Endodermal cell (in vitro differentiated cells): ENCODE data around the gene ADH6. TPM values are rescaled to one million over a fixed set of nuclear protein-coding genes. Genes with fewer than 3 reads are reported as not detected.

Experiments used
- DNase-seq: peaks from one replicate; pipeline ENCODE4 v3.0.0-alpha.2; 2017
- H3K27ac ChIP-seq: 2 replicates; pipeline ENCODE4 v1.5.1; 2013; ENCODE audit warnings: mild to moderate bottlenecking, low read depth, low read length, moderate library complexity
- H3K27me3 ChIP-seq: 2 replicates; pipeline ENCODE4 v1.6.1; 2013; ENCODE audit warnings: mild to moderate bottlenecking, low read length, moderate library complexity; ENCODE audit not compliant: insufficient read depth, control insufficient read depth, poor library complexity, severe bottlenecking
- H3K36me3 ChIP-seq: 2 replicates; pipeline ENCODE4 v1.7.0; 2013; ENCODE audit warnings: mild to moderate bottlenecking, low read length, moderate library complexity; ENCODE audit not compliant: control insufficient read depth, insufficient read depth
- H3K4me1 ChIP-seq: one replicate; pipeline ENCODE4 v1.7.0; 2013; ENCODE audit warnings: low read length; ENCODE audit not compliant: control insufficient read depth, insufficient read depth
- H3K4me3 ChIP-seq: 2 replicates; pipeline ENCODE4 v1.5.1; 2013; ENCODE audit warnings: mild to moderate bottlenecking, low read length, moderate library complexity
- H3K9ac ChIP-seq: 2 replicates; pipeline ENCODE4 v1.6.1; 2013; ENCODE audit warnings: mild to moderate bottlenecking, low read length, moderate library complexity; ENCODE audit not compliant: poor library complexity, severe bottlenecking; ENCODE audit errors: extremely low read depth
- H3K9me3 ChIP-seq: 2 replicates; pipeline ENCODE4 v1.6.1; 2013; ENCODE audit warnings: mild to moderate bottlenecking, low read length, moderate library complexity; ENCODE audit not compliant: control insufficient read depth
- H3K27ac Mint-ChIP-seq: 2 replicates; pipeline ENCODE4 v1.8.0; 2020; ENCODE audit warnings: mixed read lengths
- H3K27me3 Mint-ChIP-seq: 2 replicates; pipeline ENCODE4 v1.8.0; 2021; ENCODE audit warnings: mild to moderate bottlenecking, mixed read lengths; ENCODE audit not compliant: insufficient read depth
- H3K36me3 Mint-ChIP-seq: 2 replicates; pipeline ENCODE4 v1.8.0; 2020; ENCODE audit warnings: low read depth, mixed read lengths
- H3K4me1 Mint-ChIP-seq: 2 replicates; pipeline ENCODE4 v1.8.0; 2020; ENCODE audit warnings: mixed read lengths
- H3K4me3 Mint-ChIP-seq: 2 replicates; pipeline ENCODE4 v1.8.0; 2020; ENCODE audit warnings: mild to moderate bottlenecking, moderate library complexity, mixed read lengths
- H3K9me3 Mint-ChIP-seq: 2 replicates; pipeline ENCODE4 v1.8.0; 2020; ENCODE audit warnings: mild to moderate bottlenecking, mixed read lengths
- WGBS, 2 experiments: methylation state at CpG; one replicate each; pipeline versions ENCODE4 v1.1.5 to v1.1.7; 2013; ENCODE audit warnings: missing lambda C conversion rate in 2 of 2, mixed read lengths in 1 of 2; ENCODE audit not compliant: insufficient coverage in 1 of 2, insufficient read length in 1 of 2; 5-methylcytosine and 5-hydroxymethylcytosine counted together
- long read RNA-seq, 4 experiments: library from polyadenylated mRNA in 2 of 4; library from RNA in 1 of 4; library from capped mRNA in 1 of 4; stranded (forward) in 3 of 4; unstranded in 1 of 4; transcript quantifications; one replicate each; pipeline ENCODE4 v2.0.0, GENCODE V29; 2020 to 2021; ENCODE audit warnings: inconsistent platforms in 1 of 4
- polyA plus RNA-seq, 2 experiments: library from polyadenylated mRNA; stranded (reverse); fragments of 50-300 nt; gene quantifications; one replicate each; pipeline ENCODE4 v1.2.3, GENCODE V29; 2013
- total RNA-seq, 2 donors: library from RNA; stranded (reverse); fragmentation: NEBNext Ultra II Directional in 1 of 2; extraction: Animal tissue kit (Norgen Biotek cat#: 25700) in 1 of 2; gene quantifications; 2 replicates in 1 of 2; 3 replicates in 1 of 2; pipeline ENCODE4 v1.2.1, GENCODE V29; 2021
- TF ChIP-seq, protein P1 (sequence below): fragments of 200-600 bp; sonication (generic); conservative IDR thresholded peaks from 2 replicates; pipeline ENCODE4 v1.5.0; 2021; ENCODE audit warnings: antibody characterized with exemption, mild to moderate bottlenecking

ADH6 gene
- not detected for total RNA-seq
- not detected for polyA plus RNA-seq (2013, experiment 1 of 2)
- polyA plus RNA-seq (2013, experiment 2 of 2) = not detected
- long read RNA-seq, experiment 1 = 0 reads
- long read RNA-seq, experiment 2 = 0 reads
- long read RNA-seq, experiment 3 = 0 reads
- long read RNA-seq, experiment 4 = 0 reads

GRCh38 chr4:99219072-99219471 lies at the start of gene ADH6:
Gene ADH6, minus strand, starts transcription at chr4:99219246. Its CDS starts 94 bp downstream, at chr4:99219152.
- H3K27me3 ChIP-seq = no peaks in the 10 kb centered on the region
- Mint-ChIP-seq H3K9me3 (peaks cover 6% of the 10 kb centered on the region), H3K27me3 (peaks cover 5% of the 10 kb centered on the region), H3K36me3 (peaks cover 3% of the 10 kb centered on the region), H3K27ac (no peak within 1 kb of the TSS), H3K4me3 (no peak within 1 kb of the TSS), H3K4me1 (peaks cover 20% of the 10 kb centered on the region)
- no peaks in the 10 kb centered on the region for H3K36me3 ChIP-seq
- TF ChIP-seq, protein P1, sequence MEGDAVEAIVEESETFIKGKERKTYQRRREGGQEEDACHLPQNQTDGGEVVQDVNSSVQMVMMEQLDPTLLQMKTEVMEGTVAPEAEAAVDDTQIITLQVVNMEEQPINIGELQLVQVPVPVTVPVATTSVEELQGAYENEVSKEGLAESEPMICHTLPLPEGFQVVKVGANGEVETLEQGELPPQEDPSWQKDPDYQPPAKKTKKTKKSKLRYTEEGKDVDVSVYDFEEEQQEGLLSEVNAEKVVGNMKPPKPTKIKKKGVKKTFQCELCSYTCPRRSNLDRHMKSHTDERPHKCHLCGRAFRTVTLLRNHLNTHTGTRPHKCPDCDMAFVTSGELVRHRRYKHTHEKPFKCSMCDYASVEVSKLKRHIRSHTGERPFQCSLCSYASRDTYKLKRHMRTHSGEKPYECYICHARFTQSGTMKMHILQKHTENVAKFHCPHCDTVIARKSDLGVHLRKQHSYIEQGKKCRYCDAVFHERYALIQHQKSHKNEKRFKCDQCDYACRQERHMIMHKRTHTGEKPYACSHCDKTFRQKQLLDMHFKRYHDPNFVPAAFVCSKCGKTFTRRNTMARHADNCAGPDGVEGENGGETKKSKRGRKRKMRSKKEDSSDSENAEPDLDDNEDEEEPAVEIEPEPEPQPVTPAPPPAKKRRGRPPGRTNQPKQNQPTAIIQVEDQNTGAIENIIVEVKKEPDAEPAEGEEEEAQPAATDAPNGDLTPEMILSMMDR = no peak
- 70 to 87% methylated on average over 2 to 3 of the region's 3 CpGs for WGBS, 2 experiments
- H3K4me1 ChIP-seq = no peaks in the 10 kb centered on the region
- no peak within 1 kb of the TSS for H3K9ac ChIP-seq
- H3K9me3 ChIP-seq = no peaks in the 10 kb centered on the region
- H3K27ac ChIP-seq = no peak within 1 kb of the TSS
- no peak for DNase-seq
- no peak within 1 kb of the TSS for H3K4me3 ChIP-seq

DNA sequence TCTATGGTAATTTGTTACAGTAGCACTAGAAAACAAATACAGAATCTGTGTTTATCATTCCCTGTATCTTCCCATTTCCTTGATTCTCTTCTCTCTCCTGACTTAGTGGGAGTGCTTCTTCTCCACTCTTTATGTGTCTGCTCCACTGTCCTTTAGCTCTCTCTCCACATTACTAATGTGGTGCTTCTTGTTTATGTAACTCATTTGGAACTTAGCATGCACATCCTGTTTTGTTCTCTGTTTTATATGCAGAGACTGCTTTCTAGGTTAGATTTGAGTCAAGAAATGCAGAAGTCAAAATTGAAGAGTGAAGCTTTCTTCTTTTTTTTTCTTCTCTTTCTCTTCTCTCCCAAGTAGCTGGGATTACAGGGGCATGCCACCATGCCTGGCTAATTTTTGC lies 45.9 kb upstream of the ADH6 start:
- no peaks in the 10 kb centered on the region for H3K4me1 Mint-ChIP-seq
- no peak overlapping the region for H3K27ac Mint-ChIP-seq
- Histone ChIP-seq H3K27me3 (no peaks in the 10 kb centered on the region), H3K36me3 (no peaks in the 10 kb centered on the region), H3K27ac (no peak overlapping the region), H3K4me1 (no peaks in the 10 kb centered on the region), H3K9me3 (no peaks in the 10 kb centered on the region), H3K9ac (no peak overlapping the region), H3K4me3 (no peak overlapping the region)
- no peak overlapping the region for H3K4me3 Mint-ChIP-seq
- TF ChIP-seq, protein P1 = no peak
- DNase-seq = no peak
- peaks cover 12% of the 10 kb centered on the region for H3K9me3 Mint-ChIP-seq
- no peaks in the 10 kb centered on the region for H3K27me3 Mint-ChIP-seq
- H3K36me3 Mint-ChIP-seq = no peaks in the 10 kb centered on the region

DNA sequence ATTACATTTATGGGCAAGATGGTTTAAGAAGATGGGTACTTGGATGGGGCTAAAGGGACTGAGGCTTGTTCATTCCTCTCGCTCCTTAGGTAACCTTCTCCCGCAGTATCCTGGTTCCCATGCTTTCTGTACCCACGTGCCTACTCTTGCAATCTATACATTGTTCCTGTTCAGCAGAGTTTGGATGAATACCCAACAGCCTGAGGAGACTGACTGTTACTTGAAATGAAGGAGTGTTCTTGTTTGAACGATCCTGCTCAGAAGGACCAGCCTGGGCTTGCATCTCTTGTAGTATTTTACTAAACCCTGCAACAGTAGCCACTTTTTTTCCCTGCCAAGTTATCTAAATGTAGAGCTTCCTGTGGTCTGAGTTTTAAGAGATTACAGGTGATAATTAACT lies 33.7 kb upstream of the ADH6 start:
- Mint-ChIP-seq H3K4me3 (no peak overlapping the region), H3K9me3 (peaks cover 21% of the 10 kb centered on the region), H3K27me3 (no peaks in the 10 kb centered on the region)

More for the DNA sequence above, 33.7 kb upstream of the ADH6 start:
- WGBS, 2 experiments = 92 to 100% methylated on average over 2 to 4 of the region's 4 CpGs
- peaks cover 5% of the 10 kb centered on the region for H3K4me1 ChIP-seq
- H3K9me3 ChIP-seq = no peaks in the 10 kb centered on the region
- H3K27me3 ChIP-seq = no peaks in the 10 kb centered on the region
- Mint-ChIP-seq H3K27ac (no peak overlapping the region), H3K36me3 (no peaks in the 10 kb centered on the region), H3K4me1 (peaks cover 25% of the 10 kb centered on the region)
- no peak overlapping the region for H3K27ac ChIP-seq
- TF ChIP-seq, protein P1 = no peak
- H3K4me3 ChIP-seq = no peak overlapping the region
- no peak overlapping the region for H3K9ac ChIP-seq
- no peaks in the 10 kb centered on the region for H3K36me3 ChIP-seq
- DNase-seq = no peak
